SK-N-SH (cell line): ENCODE measurements around the gene GRB10.

Experiments
- CHD2 ChIP-seq: fragments of 150-350 bp; IDR thresholded peaks from 2 replicates; pipeline ENCODE4 v1.6.1; 2018; ENCODE audit warnings: low read length; ENCODE audit not compliant: partially characterized antibody
- CTCF ChIP-seq: fragments of 200-600 bp; sonication (generic); IDR thresholded peaks from 2 replicates; pipeline ENCODE4 v1.6.1; 2017; ENCODE audit warnings: antibody characterized with exemption, mild to moderate bottlenecking, moderate library complexity
- EZH2phosphoT487 ChIP-seq: fragments of 200-600 bp; sonication (generic); IDR thresholded peaks from 2 replicates; pipeline ENCODE4 v1.6.1; 2017; ENCODE audit warnings: low read depth, mixed run types, mild to moderate bottlenecking, antibody characterized with exemption, moderate library complexity, borderline replicate concordance
- JUND ChIP-seq: IDR thresholded peaks from 2 replicates; pipeline ENCODE4 v1.4.0; 2012
- RAD21 ChIP-seq: IDR thresholded peaks from 2 replicates; pipeline ENCODE4 v1.6.1; 2012; ENCODE audit warnings: mild to moderate bottlenecking, low read length
- SMC3 ChIP-seq: IDR thresholded peaks from 2 replicates; pipeline ENCODE4 v1.6.1; 2012; ENCODE audit warnings: low read depth, low read length, improper control_type of control experiment
- TCF12 ChIP-seq: IDR thresholded peaks from 2 replicates; pipeline ENCODE4 v1.4.0; 2012
- YY1 ChIP-seq: IDR thresholded peaks from 2 replicates; pipeline ENCODE4 v1.4.0; 2012; ENCODE audit warnings: low read depth, mild to moderate bottlenecking

DNA sequence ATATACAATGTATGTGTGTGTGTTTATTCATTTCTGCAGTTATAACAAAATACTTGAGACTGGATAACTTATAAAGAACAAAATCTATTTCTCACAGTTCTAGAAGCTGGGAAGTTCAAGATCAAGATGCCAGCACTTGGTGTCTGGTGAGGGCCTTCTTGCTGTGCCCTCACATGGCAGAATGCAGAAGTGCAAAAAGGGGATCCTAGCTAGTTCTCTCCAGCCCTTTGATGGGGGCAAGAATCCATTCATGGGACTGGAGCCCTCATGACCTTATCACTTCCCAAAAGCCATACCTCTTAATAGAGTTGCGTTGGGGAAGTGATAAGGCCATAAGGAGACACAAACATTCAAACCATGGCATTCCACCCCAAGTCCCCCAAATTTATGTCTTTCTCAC lies 8.4 kb downstream of the GRB10 start:
- TF ChIP-seq JUND: no peak
- no peak for TF ChIP-seq RAD21
- TF ChIP-seq EZH2phosphoT487: no peak
- TF ChIP-seq CTCF: peak; percentile 32
- no peak for TF ChIP-seq CHD2
- no peak for TF ChIP-seq YY1
- TF ChIP-seq SMC3: no peak
- no peak for TF ChIP-seq TCF12
